ENCODE data around the gene CKAP2L. TPM values are rescaled to one million over a fixed set of nuclear protein-coding genes. Genes with fewer than 3 reads are reported as not detected.

Gene CKAP2L
- total and polyA plus RNA-seq, 2 donors (not counting 3 experiments of a cell fraction or from before 2014, with no cell fraction given) = 3.4 to 30.7 TPM

DNA sequence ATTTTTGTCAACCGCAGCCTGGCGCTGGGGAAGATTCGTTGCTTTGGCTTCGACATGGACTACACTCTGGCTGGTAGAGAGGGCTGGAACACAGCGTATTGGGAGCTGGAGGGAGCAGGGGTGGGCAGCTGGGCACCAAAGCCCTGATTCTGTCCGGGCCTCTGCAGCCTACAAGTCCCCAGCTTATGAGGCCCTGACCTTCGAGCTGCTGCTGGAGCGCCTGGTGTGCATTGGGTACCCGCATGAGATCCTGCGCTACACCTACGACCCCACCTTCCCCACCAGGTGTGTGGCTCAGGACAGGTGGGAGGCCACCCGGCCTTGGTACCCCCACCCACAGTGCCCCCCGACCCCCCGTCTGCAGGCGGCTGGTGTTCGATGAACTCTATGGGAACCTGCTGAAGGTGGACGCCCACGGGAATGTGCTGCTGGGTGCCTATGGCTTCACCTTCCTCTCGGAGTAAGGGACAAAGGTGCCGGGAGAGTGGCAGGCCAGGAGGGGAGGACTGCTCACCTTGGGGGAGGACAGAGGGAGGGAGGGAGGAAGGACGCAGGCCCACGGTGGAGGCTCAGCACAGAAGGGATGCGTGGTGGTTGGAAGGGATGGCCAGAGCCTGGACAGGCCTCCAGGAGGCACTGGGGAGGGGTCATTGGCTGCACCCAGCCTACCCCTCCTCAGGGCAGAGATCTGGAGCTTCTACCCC, 42.4 kb downstream of the CKAP2L start:
- TF ChIP-seq POLR2AphosphoS5 (IDR thresholded peaks at IDR 0.05; ENCODE audit: insufficient read depth, low read depth, low read length) (no peak), CTCF (IDR thresholded peaks at IDR 0.05; ENCODE audit: extremely low read depth in 1 of 2, insufficient read depth in 1 of 2, low read depth in 1 of 2, low read length in 2 of 2) (no peak), EZH2 (IDR thresholded peaks at IDR 0.05; ENCODE audit: borderline replicate concordance, low read depth, low read length, severe bottlenecking) (no peak), JUN (IDR thresholded peaks at IDR 0.05; ENCODE audit: borderline replicate concordance, insufficient read depth, insufficient read length, low read depth) (no peak), POLR2A (IDR thresholded peaks at IDR 0.05; ENCODE audit: low read depth, low read length) (no peak), GATA2 (IDR thresholded peaks at IDR 0.05; ENCODE audit: insufficient read depth, insufficient read length, low read depth, low read length) (no peak), FOS (IDR thresholded peaks at IDR 0.05; ENCODE audit: borderline replicate concordance, insufficient read depth, low read length) (no peak), MYC (IDR thresholded peaks at IDR 0.05; ENCODE audit: low read depth, low read length) (no peak)
- TF ChIP-seq, protein P1, sequence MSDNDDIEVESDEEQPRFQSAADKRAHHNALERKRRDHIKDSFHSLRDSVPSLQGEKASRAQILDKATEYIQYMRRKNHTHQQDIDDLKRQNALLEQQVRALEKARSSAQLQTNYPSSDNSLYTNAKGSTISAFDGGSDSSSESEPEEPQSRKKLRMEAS (IDR thresholded peaks at IDR 0.05; ENCODE audit: insufficient read depth, insufficient read length) = no peak
- FAIRE-seq (no peak), DNase-seq (ENCODE audit: low read depth, low spot score) (no peak)
- BruUV-seq (replicated peaks) = no TSS peak
- Histone ChIP-seq H2AFZ (ENCODE audit: low read depth, low read length) (no peak overlapping the region), H4K20me1 (replicated peaks; ENCODE audit: control insufficient read depth, extremely low read depth, insufficient read depth, low read length) (no peaks in the 10 kb centered on the region), H3K36me3 (ENCODE audit: control insufficient read depth in 2 of 2, extremely low read depth in 1 of 2, insufficient read depth in 2 of 2, low read length in 2 of 2) (no peaks in the 10 kb centered on the region), H3K9me1 (replicated peaks; ENCODE audit: control insufficient read depth, extremely low read depth, insufficient read depth, low read length) (no peaks in the 10 kb centered on the region), H3K27ac (ENCODE audit: insufficient read depth, low read depth, low read length) (no peak overlapping the region), H3K79me2 (ENCODE audit: control insufficient read depth, insufficient read depth, low read length) (no peaks in the 10 kb centered on the region), H3K9me3 (replicated peaks; ENCODE audit: control insufficient read depth, insufficient read depth, low read length) (no peaks in the 10 kb centered on the region), H3K4me3 (replicated peaks in 1 of 3; ENCODE audit: insufficient read depth in 1 of 3, low read depth in 1 of 3, low read length in 3 of 3) (no peak overlapping the region), H3K9ac (replicated peaks; ENCODE audit: extremely low read depth, insufficient read depth, low read length) (no peak overlapping the region), H3K4me1 (ENCODE audit: control insufficient read depth, extremely low read depth, insufficient read depth, low read length) (no peaks in the 10 kb centered on the region), H3K27me3 (ENCODE audit: control insufficient read depth in 2 of 2, insufficient read depth in 2 of 2, low read length in 2 of 2) (peaks cover 0 to 7% of the 10 kb centered on the region in 2 experiments), H3K4me2 (ENCODE audit: insufficient read depth, low read length) (no peak overlapping the region)
- dilution Hi-C loops (cut with MboI; ENCODE audit: extremely low pct_ligation_motif_present, low sequenced_read_pairs) = no loop called here
- intact Hi-C loops (cut with micrococcal nuclease) = no loop called here
- POLR2A ChIA-PET = no interaction called here
- CTCF ChIA-PET = interaction anchor here (9.1 kb wide), 1 partner anchor 124 kb away, joined by 207 read pairs; no protein-coding TSS in a partner anchor

All from endothelial cell of umbilical vein (primary cell).